Lung (tissue), 12 donors: ENCODE results near the gene AHCTF1. TPM values are rescaled to one million over a fixed set of nuclear protein-coding genes. Genes with fewer than 3 reads are reported as not detected.

Experiments
- ATAC-seq: fragments of 200-7000 bp; cut with Tn5 transposase; one replicate; pipeline ENCODE4 v1.9.1; 2020; ENCODE audit warnings: moderate number of reproducible peaks; ENCODE audit not compliant: insufficient read depth, low FRiP score
- DNase-seq, 3 donors: peaks; one replicate each; pipeline ENCODE4 v3.0.0-alpha.2; 2013 to 2017
- H3K27ac ChIP-seq, 2 donors: one replicate each; pipeline ENCODE4 v1.5.1; 2013; ENCODE audit warnings: mild to moderate bottlenecking in 2 of 2, moderate library complexity in 2 of 2, control low read depth in 1 of 2, inconsistent platforms in 1 of 2, low read depth in 1 of 2, low read length in 1 of 2
- H3K27me3 ChIP-seq, 3 donors: one replicate each; pipeline ENCODE4 v1.5.1; 2013; ENCODE audit warnings: low read length in 2 of 3; ENCODE audit not compliant: control insufficient read depth in 3 of 3, insufficient read depth in 3 of 3
- H3K36me3 ChIP-seq, 4 donors: one replicate each; pipeline ENCODE4 v1.5.1; 2013; ENCODE audit warnings: low read length in 4 of 4, mild to moderate bottlenecking in 1 of 4, moderate library complexity in 1 of 4; ENCODE audit not compliant: control insufficient read depth in 4 of 4, insufficient read depth in 4 of 4
- H3K4me1 ChIP-seq, 5 donors: one replicate each; pipeline ENCODE4 v1.5.1; 2013; ENCODE audit warnings: low read length in 5 of 5, mild to moderate bottlenecking in 2 of 5, moderate library complexity in 1 of 5; ENCODE audit not compliant: control insufficient read depth in 5 of 5, insufficient read depth in 5 of 5
- H3K4me3 ChIP-seq: one replicate; pipeline ENCODE4 v1.5.1; 2013; ENCODE audit warnings: mild to moderate bottlenecking, control low read depth, moderate library complexity
- H3K9ac ChIP-seq, 2 donors: one replicate each; pipeline ENCODE4 v1.5.1; 2013; ENCODE audit warnings: low read length in 2 of 2, control low read depth in 1 of 2; ENCODE audit not compliant: insufficient read depth in 1 of 2
- H3K9me3 ChIP-seq, 4 donors: one replicate each; pipeline ENCODE4 v1.5.1; 2013; ENCODE audit warnings: low read length in 3 of 4, mild to moderate bottlenecking in 1 of 4, moderate library complexity in 1 of 4; ENCODE audit not compliant: control insufficient read depth in 4 of 4, insufficient read depth in 3 of 4
- CTCF ChIP-seq: IDR thresholded peaks from 2 replicates; pipeline ENCODE4 v1.5.1; 2012; ENCODE audit warnings: mild to moderate bottlenecking; ENCODE audit errors: control extremely low read depth, extremely low read depth
- WGBS, 2 donors: extraction: QIAGEN DNeasy Blood & Tissue Kit; methylation state at CpG; one replicate each; pipeline ENCODE4 v1.1.7; 2013; 5-methylcytosine and 5-hydroxymethylcytosine counted together
- polyA plus RNA-seq, 2 donors: library from polyadenylated mRNA; stranded (reverse); fragments of 200-250 nt; gene quantifications; one replicate each; pipeline ENCODE4 v1.2.1, GENCODE V29; 2013
- total RNA-seq, 2 donors: library from RNA; depleted of rRNA in 1 of 2; stranded (reverse); fragments of >200 nt in 1 of 2; gene quantifications; one replicate each; pipeline ENCODE4 v1.2.1, GENCODE V29; 2014 to 2021
- donor health status: control.
- donor health status: control.
- donor health status: Bipolar disorder and iron deficiency.
- donor health status: healthy.
- donor health status: DM: yes; HTN: yes; CAD: no.

Gene AHCTF1
- total and polyA plus RNA-seq, 4 donors: 7.9 to 44.3 (median 22.2) TPM

- H3K36me3 ChIP-seq: peaks cover 6 to 36% (median 20%) of the 10 kb centered on the region in 4 donors
- ATAC-seq: no peak
Observed at GRCh38 chr1:246906833-246907232, 24.9 kb downstream of the AHCTF1 start.

GRCh38 chr1:246901874-246902273 lies 29.9 kb downstream of the AHCTF1 start:
- ATAC-seq (no peak), DNase-seq (no peak)
- Histone ChIP-seq H3K4me1 (peaks cover 0 to under 1% (median 0%) of the 10 kb centered on the region in 5 donors), H3K27me3 (no peaks in the 10 kb centered on the region), H3K9me3 (no peaks in the 10 kb centered on the region), H3K9ac (no peak overlapping the region), H3K27ac (no peak overlapping the region), H3K36me3 (peaks cover 20 to 44% (median 27%) of the 10 kb centered on the region in 4 donors), H3K4me3 (no peak overlapping the region)
- 93 to 95% methylated on average over 5 of the region's 5 CpGs for WGBS, 2 donors
- TF ChIP-seq CTCF: no peak

More at GRCh38 chr1:246906833-246907232, 24.9 kb downstream of the AHCTF1 start:
- no peak for DNase-seq
- Histone ChIP-seq H3K9ac (no peak overlapping the region), H3K4me3 (no peak overlapping the region), H3K27me3 (no peaks in the 10 kb centered on the region), H3K27ac (no peak overlapping the region), H3K4me1 (peaks cover 0 to 6% (median 0%) of the 10 kb centered on the region in 5 donors), H3K9me3 (no peaks in the 10 kb centered on the region)
- TF ChIP-seq CTCF: no peak
- WGBS, 2 donors: 77 to 80% methylated on average over 1 of the region's 1 CpG

GRCh38 chr1:246897302-246897701 lies 34.4 kb downstream of the AHCTF1 start:
- 87 to 97% methylated on average over 5 of the region's 5 CpGs for WGBS, 2 donors
- DNase-seq (no peak), ATAC-seq (no peak)
- Histone ChIP-seq H3K27me3 (no peaks in the 10 kb centered on the region), H3K36me3 (peaks cover 21 to 38% (median 23%) of the 10 kb centered on the region in 4 donors), H3K4me3 (no peak overlapping the region), H3K4me1 (no peaks in the 10 kb centered on the region), H3K9ac (no peak overlapping the region), H3K27ac (no peak overlapping the region), H3K9me3 (no peaks in the 10 kb centered on the region)
- no peak for TF ChIP-seq CTCF
